ENCODE results near the gene MBNL1. TPM values are rescaled to one million over a fixed set of nuclear protein-coding genes. Genes with fewer than 3 reads are reported as not detected.

The MBNL1 gene
- total RNA-seq, 1 experiment from 2014 or later, result 140 TPM

- DNase-seq (ENCODE audit: low read depth, low spot score), result no peak
- in situ Hi-C loops (cut with HindIII; ENCODE audit: low pct_unique_long_range_greater_than_20kb, low sequenced_read_pairs) (no loop called here), intact Hi-C loops (cut with micrococcal nuclease; ENCODE audit: unreplicated experiment) (no loop called here)
- ChIA-PET CTCF (no interaction called here), POLR2A (no interaction called here)
- peaks cover 21% of the 10 kb centered on the region for H3K4me1 ChIP-seq (ENCODE audit: control insufficient read depth, insufficient read depth, low read length)
- no peaks in the 10 kb centered on the region for H3K27me3 ChIP-seq (ENCODE audit: control insufficient read depth, insufficient read depth, low read length)
- H3K27ac ChIP-seq (ENCODE audit: low read length), result no peak overlapping the region
- ATAC-seq, result no peak
- H3K36me3 ChIP-seq (ENCODE audit: control insufficient read depth, insufficient read depth, low read length), result no peaks in the 10 kb centered on the region
- TF ChIP-seq CTCF (IDR thresholded peaks at IDR 0.05) (no peak), REST (IDR thresholded peaks at IDR 0.05; ENCODE audit: insufficient read depth in 1 of 2, low read depth in 2 of 2, low read length in 1 of 2) (no peak)
- H3K9me3 ChIP-seq (ENCODE audit: control insufficient read depth, insufficient read depth, low read depth, low read length), result no peaks in the 10 kb centered on the region
- H3K4me3 ChIP-seq (ENCODE audit: low read depth in 2 of 2, low read length in 2 of 2), result no peak overlapping the region
- BruUV-seq (replicated peaks), result no TSS peak
Observed at GRCh38 chr3:152290374-152290773, 21.6 kb downstream of the MBNL1 start.

- no peaks in the 10 kb centered on the region for H3K27me3 ChIP-seq (ENCODE audit: control insufficient read depth, insufficient read depth, low read length)
- no peaks in the 10 kb centered on the region for H3K9me3 ChIP-seq (ENCODE audit: control insufficient read depth, insufficient read depth, low read depth, low read length)
- BruUV-seq (replicated peaks), result no TSS peak
- ATAC-seq (no peak), DNase-seq (ENCODE audit: low read depth, low spot score) (no peak)
- no peak for TF ChIP-seq TCF7L2 (IDR thresholded peaks at IDR 0.05; ENCODE audit: low read depth, low read length)
- no peak for TF ChIP-seq CTCF (IDR thresholded peaks at IDR 0.05)
- no peak for TF ChIP-seq REST (IDR thresholded peaks at IDR 0.05; ENCODE audit: insufficient read depth in 1 of 2, low read depth in 2 of 2, low read length in 1 of 2)
- TF ChIP-seq POLR2AphosphoS5 (IDR thresholded peaks at IDR 0.05; ENCODE audit: low read depth, low read length), result no peak
- no peak for TF ChIP-seq SIN3A (IDR thresholded peaks at IDR 0.05; ENCODE audit: borderline replicate concordance, insufficient read depth, low read depth, low read length)
- peaks cover 25% of the 10 kb centered on the region for H3K4me1 ChIP-seq (ENCODE audit: control insufficient read depth, insufficient read depth, low read length)
- POLR2A ChIA-PET, result interaction anchor here (0.5 kb wide), 1 partner anchor 42 kb away, joined by 13 read pairs; no protein-coding TSS in a partner anchor
- no peak overlapping the region for H3K27ac ChIP-seq (ENCODE audit: low read length)
- CTCF ChIA-PET, result no interaction called here
- in situ Hi-C loops (cut with HindIII; ENCODE audit: low pct_unique_long_range_greater_than_20kb, low sequenced_read_pairs) (no loop called here), intact Hi-C loops (cut with micrococcal nuclease; ENCODE audit: unreplicated experiment) (no loop called here)
- H3K4me3 ChIP-seq (ENCODE audit: low read depth in 2 of 2, low read length in 2 of 2), result no peak overlapping the region
- no peaks in the 10 kb centered on the region for H3K36me3 ChIP-seq (ENCODE audit: control insufficient read depth, insufficient read depth, low read length)
Observed at GRCh38 chr3:152291238-152291637, 22.5 kb downstream of the MBNL1 start.

Data from Panc1 (cell line).